CD4-positive, alpha-beta T cell (primary cell): Measurements from ENCODE around the gene PGBD4. TPM values are rescaled to one million over a fixed set of nuclear protein-coding genes. Genes with fewer than 3 reads are reported as not detected.

Experiments used
- ATAC-seq: fragments of 200-7000 bp; cut with Tn5 transposase; one replicate; pipeline ENCODE4 v1.10.0; 2022; ENCODE audit warnings: mild to moderate bottlenecking; ENCODE audit not compliant: poor library complexity
- CTCF ChIA-PET: fragments of 350-600 bp; sonication (Branson Sonifier 250); formaldehyde crosslinking; loops from one replicate; lab custom pipeline; 2021; ENCODE audit warnings: antibody characterized with exemption, inconsistent platforms; lab: Charles Lee
- POLR2A ChIA-PET: fragments of 350-600 bp; sonication (Branson Sonifier 250); formaldehyde crosslinking; loops from one replicate; lab custom pipeline; 2021; ENCODE audit warnings: antibody characterized with exemption, inconsistent platforms; lab: Charles Lee
- DNase-seq, 14 experiments: peaks; one replicate each; pipeline ENCODE4 v3.0.0-alpha.2; 2013 to 2020; ENCODE audit warnings: mixed read lengths in 2 of 14
- H3K27ac ChIP-seq, 2 donors: one replicate each; pipeline versions ENCODE4 v1.5.1 to v1.7.0; 2013; ENCODE audit warnings: low read length in 2 of 2, low read depth in 1 of 2, mild to moderate bottlenecking in 1 of 2
- H3K27me3 ChIP-seq, 2 experiments: 1 replicate in 1 of 2; 2 replicates in 1 of 2; pipeline versions ENCODE4 v1.6.1 to v1.7.0; 2013; ENCODE audit warnings: low read length in 2 of 2, control low read depth in 1 of 2, mild to moderate bottlenecking in 1 of 2, moderate library complexity in 1 of 2; ENCODE audit not compliant: insufficient read depth in 2 of 2, control insufficient read depth in 1 of 2
- H3K36me3 ChIP-seq: one replicate; pipeline ENCODE4 v1.6.1; 2013; ENCODE audit warnings: low read length, control low read depth; ENCODE audit not compliant: insufficient read depth
- H3K4me1 ChIP-seq: one replicate; pipeline ENCODE4 v1.6.1; 2013; ENCODE audit warnings: low read length, control low read depth; ENCODE audit not compliant: insufficient read depth
- H3K4me3 ChIP-seq: one replicate; pipeline ENCODE4 v1.5.1; 2013; ENCODE audit warnings: mild to moderate bottlenecking, low read length, moderate library complexity
- H3K9me3 ChIP-seq, 2 experiments: 1 replicate in 1 of 2; 2 replicates in 1 of 2; pipeline versions ENCODE4 v1.6.1 to v1.7.0; 2013; ENCODE audit warnings: low read length in 2 of 2, mild to moderate bottlenecking in 2 of 2, control low read depth in 1 of 2, moderate library complexity in 1 of 2; ENCODE audit not compliant: control insufficient read depth in 1 of 2, insufficient read depth in 1 of 2
- H3K27ac Mint-ChIP-seq: one replicate; pipeline ENCODE4 v1.8.0; 2020; ENCODE audit warnings: mixed read lengths
- H3K27me3 Mint-ChIP-seq: one replicate; pipeline ENCODE4 v1.8.0; 2021; ENCODE audit warnings: mixed read lengths
- H3K36me3 Mint-ChIP-seq: one replicate; pipeline ENCODE4 v1.8.0; 2021; ENCODE audit warnings: low read depth, mixed read lengths
- H3K4me1 Mint-ChIP-seq: one replicate; pipeline ENCODE4 v1.8.0; 2021; ENCODE audit warnings: low read depth, mixed read lengths
- H3K4me3 Mint-ChIP-seq: one replicate; pipeline ENCODE4 v1.8.0; 2020; ENCODE audit warnings: mild to moderate bottlenecking, mixed read lengths
- H3K9me3 Mint-ChIP-seq: one replicate; pipeline ENCODE4 v1.8.0; 2020; ENCODE audit warnings: mixed read lengths
- intact Hi-C, 2 experiments: fragments of 100-400 bp; cut with DNase I in 1 of 2; cut with micrococcal nuclease in 1 of 2; formaldehyde crosslinking; loops; one replicate each; pipeline versions ENCODE4 v1.15.1 to v1.9.0; 2023 to 2025; cut with DNase I, micrococcal nuclease
- total RNA-seq, 174 experiments: library from RNA in 2 of 174; stranded (reverse) in 2 of 174; gene quantifications; one replicate each; pipeline ENCODE4 v1.2.3 and lab custom pipeline; 2021 to 2026
- TF ChIP-seq, protein P1 (sequence below): fragments of 200-600 bp; IDR thresholded peaks from one replicate; pipeline ENCODE4 v1.8.0; 2022; ENCODE audit warnings: antibody characterized with exemption, mild to moderate bottlenecking

PGBD4 gene
- total RNA-seq, 2 experiments from 2014 or later, result 2.3 to 2.6 TPM

DNA sequence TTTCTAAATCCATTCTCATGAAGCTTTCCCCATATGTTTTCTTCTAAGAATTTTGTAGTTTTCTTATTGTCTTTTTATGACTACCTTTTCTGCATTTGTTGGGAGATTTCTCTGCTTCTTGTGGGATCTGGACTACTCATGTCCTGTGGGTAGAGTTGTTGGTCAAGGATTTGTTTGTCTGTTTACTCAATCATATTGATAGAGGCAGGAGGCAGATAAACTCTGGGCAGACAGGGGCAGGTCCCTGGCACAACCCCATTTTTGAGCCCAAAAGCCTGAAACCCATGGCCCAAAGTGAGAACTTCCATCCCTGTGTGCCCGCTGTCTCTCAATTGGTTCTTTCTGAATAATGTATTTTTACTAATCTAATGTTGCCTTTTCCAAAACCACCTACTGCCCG, 12.3 kb downstream of the PGBD4 start:
- DNase-seq, result no peak
- no peak for ATAC-seq
- CTCF ChIA-PET, result interaction anchor here (1.1 kb wide), 1 partner anchor 15 kb away, joined by 3 read pairs; no protein-coding TSS in a partner anchor
- intact Hi-C loops, result loop anchor here in 1 of 2 experiments (5.0 kb wide), 1 partner anchor 473 kb away; no protein-coding TSS in a partner anchor
- H3K36me3 Mint-ChIP-seq, result no peaks in the 10 kb centered on the region
- Histone ChIP-seq H3K27me3 (peaks cover 4 to 13% of the 10 kb centered on the region in 2 experiments), H3K9me3 (no peaks in the 10 kb centered on the region), H3K27ac (no peak overlapping the region), H3K4me3 (no peak overlapping the region), H3K4me1 (no peaks in the 10 kb centered on the region), H3K36me3 (no peaks in the 10 kb centered on the region)
- no peaks in the 10 kb centered on the region for H3K9me3 Mint-ChIP-seq
- H3K4me3 Mint-ChIP-seq, result no peak overlapping the region
- peaks cover 21% of the 10 kb centered on the region for H3K27me3 Mint-ChIP-seq
- POLR2A ChIA-PET, result no interaction called here
- no peaks in the 10 kb centered on the region for H3K4me1 Mint-ChIP-seq
- TF ChIP-seq, protein P1, sequence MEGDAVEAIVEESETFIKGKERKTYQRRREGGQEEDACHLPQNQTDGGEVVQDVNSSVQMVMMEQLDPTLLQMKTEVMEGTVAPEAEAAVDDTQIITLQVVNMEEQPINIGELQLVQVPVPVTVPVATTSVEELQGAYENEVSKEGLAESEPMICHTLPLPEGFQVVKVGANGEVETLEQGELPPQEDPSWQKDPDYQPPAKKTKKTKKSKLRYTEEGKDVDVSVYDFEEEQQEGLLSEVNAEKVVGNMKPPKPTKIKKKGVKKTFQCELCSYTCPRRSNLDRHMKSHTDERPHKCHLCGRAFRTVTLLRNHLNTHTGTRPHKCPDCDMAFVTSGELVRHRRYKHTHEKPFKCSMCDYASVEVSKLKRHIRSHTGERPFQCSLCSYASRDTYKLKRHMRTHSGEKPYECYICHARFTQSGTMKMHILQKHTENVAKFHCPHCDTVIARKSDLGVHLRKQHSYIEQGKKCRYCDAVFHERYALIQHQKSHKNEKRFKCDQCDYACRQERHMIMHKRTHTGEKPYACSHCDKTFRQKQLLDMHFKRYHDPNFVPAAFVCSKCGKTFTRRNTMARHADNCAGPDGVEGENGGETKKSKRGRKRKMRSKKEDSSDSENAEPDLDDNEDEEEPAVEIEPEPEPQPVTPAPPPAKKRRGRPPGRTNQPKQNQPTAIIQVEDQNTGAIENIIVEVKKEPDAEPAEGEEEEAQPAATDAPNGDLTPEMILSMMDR, result no peak
- no peak overlapping the region for H3K27ac Mint-ChIP-seq

DNA sequence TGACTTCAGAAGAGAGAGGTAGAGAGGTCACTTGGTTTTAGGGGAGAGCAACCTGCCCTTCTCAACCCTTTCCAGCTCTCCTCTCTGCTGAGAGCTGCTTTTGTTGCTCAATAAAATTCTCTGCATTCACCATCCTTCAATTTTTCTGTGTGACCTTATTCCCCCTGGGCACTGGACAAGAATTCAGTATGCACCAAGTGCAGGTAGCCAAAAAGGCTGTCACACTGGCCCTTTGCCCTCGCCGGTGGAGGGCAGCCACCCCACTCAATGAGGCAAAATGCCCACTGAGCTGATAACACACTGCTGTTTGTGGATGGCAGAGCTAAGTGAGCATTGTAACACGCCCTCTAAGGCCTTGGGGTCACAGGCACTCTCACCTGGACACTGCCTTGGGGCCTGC, 12.9 kb downstream of the PGBD4 start:
- TF ChIP-seq, protein P1, result no peak

DNA sequence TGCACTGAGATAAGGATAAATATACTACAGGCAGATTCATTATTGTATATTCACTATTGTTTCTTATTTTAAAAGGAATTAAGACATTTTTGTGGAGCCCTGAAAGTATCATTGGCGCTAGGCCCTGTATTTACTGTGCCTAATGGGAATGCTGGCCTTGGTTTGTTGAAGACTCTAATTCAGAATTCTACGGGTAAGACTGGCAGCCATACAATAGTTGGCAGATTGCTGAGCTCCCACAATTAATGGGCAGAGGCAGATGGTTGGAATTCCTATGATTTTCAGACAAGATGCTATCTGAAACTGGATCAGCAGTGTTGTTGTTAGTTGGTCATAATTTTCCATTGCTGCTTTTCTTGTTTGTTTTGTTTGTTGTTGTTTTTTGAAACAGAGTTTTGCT, 14.7 kb downstream of the PGBD4 start:
- DNase-seq (no peak), ATAC-seq (no peak)
- ChIA-PET POLR2A (no interaction called here), CTCF (no interaction called here)
- no peaks in the 10 kb centered on the region for H3K9me3 Mint-ChIP-seq
- Histone ChIP-seq H3K9me3 (no peaks in the 10 kb centered on the region), H3K4me1 (no peaks in the 10 kb centered on the region), H3K27me3 (peaks cover 4 to 17% of the 10 kb centered on the region in 2 experiments), H3K4me3 (no peak overlapping the region), H3K27ac (no peak overlapping the region), H3K36me3 (no peaks in the 10 kb centered on the region)
- H3K4me1 Mint-ChIP-seq, result no peaks in the 10 kb centered on the region
- no peak overlapping the region for H3K4me3 Mint-ChIP-seq
- intact Hi-C loops, result no loop called here
- TF ChIP-seq, protein P1, result no peak
- H3K27me3 Mint-ChIP-seq, result peaks cover 34% of the 10 kb centered on the region
- no peak overlapping the region for H3K27ac Mint-ChIP-seq
- no peaks in the 10 kb centered on the region for H3K36me3 Mint-ChIP-seq

More for the DNA sequence above, 12.9 kb downstream of the PGBD4 start:
- Mint-ChIP-seq H3K4me3 (no peak overlapping the region), H3K27me3 (peaks cover 22% of the 10 kb centered on the region), H3K36me3 (no peaks in the 10 kb centered on the region), H3K27ac (no peak overlapping the region), H3K4me1 (no peaks in the 10 kb centered on the region), H3K9me3 (no peaks in the 10 kb centered on the region)
- peaks cover 4 to 13% of the 10 kb centered on the region in 2 experiments for H3K27me3 ChIP-seq
- DNase-seq (no peak), ATAC-seq (no peak)
- POLR2A ChIA-PET, result no interaction called here
- no peaks in the 10 kb centered on the region for H3K9me3 ChIP-seq
- H3K27ac ChIP-seq, result no peak overlapping the region
- H3K36me3 ChIP-seq, result no peaks in the 10 kb centered on the region
- no peak overlapping the region for H3K4me3 ChIP-seq
- intact Hi-C loops, result loop anchor here in 1 of 2 experiments (5.0 kb wide), 1 partner anchor 473 kb away; no protein-coding TSS in a partner anchor
- CTCF ChIA-PET, result no interaction called here
- no peaks in the 10 kb centered on the region for H3K4me1 ChIP-seq
